Mucosa of descending colon (tissue), 3 donors: ENCODE results near the gene MTA1. TPM values are rescaled to one million over a fixed set of nuclear protein-coding genes. Genes with fewer than 3 reads are reported as not detected.
A peak's percentile ranks its signal among the peaks of the same experiment; 100 is the strongest.

Source experiments
- ATAC-seq: fragments of 200-7000 bp; cut with Tn5 transposase; one replicate; pipeline ENCODE4 v1.9.1; 2020; ENCODE audit warnings: mild to moderate bottlenecking, moderate library complexity
- DNase-seq, 3 donors: peaks; one replicate each; pipeline ENCODE4 v3.0.0-alpha.2; 2020
- H3K36me3 ChIP-seq: fragments of 200-600 bp; one replicate; pipeline ENCODE4 v1.8.0; 2021; ENCODE audit warnings: low read depth, mild to moderate bottlenecking
- H3K4me1 ChIP-seq: fragments of 200-600 bp; one replicate; pipeline ENCODE4 v1.8.0; 2021; ENCODE audit warnings: low read depth, mild to moderate bottlenecking
- H3K4me3 ChIP-seq: fragments of 200-600 bp; one replicate; pipeline ENCODE4 v1.8.0; 2021; ENCODE audit warnings: mild to moderate bottlenecking
- H3K9me3 ChIP-seq: fragments of 200-600 bp; one replicate; pipeline ENCODE4 v1.8.0; 2021; ENCODE audit warnings: mild to moderate bottlenecking
- CTCF ChIP-seq: fragments of 200-600 bp; IDR thresholded peaks from one replicate; pipeline ENCODE4 v1.8.0; 2022; ENCODE audit warnings: antibody characterized with exemption, mild to moderate bottlenecking
- intact Hi-C, 2 donors: fragments of 100-400 bp; cut with DNase I in 1 of 2; cut with micrococcal nuclease in 1 of 2; formaldehyde crosslinking; loops; one replicate each; pipeline versions ENCODE4 v1.11.0 to v1.11.1; 2022; cut with DNase I, micrococcal nuclease
- total RNA-seq, 3 donors: library from RNA; stranded (reverse); fragmentation: NEBNext Ultra II Directional in 2 of 3; extraction: Animal tissue kit (Norgen Biotek cat#: 25700) in 2 of 3; gene quantifications; one replicate each; pipeline versions ENCODE4 v1.2.1 to v1.2.4, GENCODE V29; 2021 to 2023
- donor health status: DM: no; HTN: no; CAD: no; lungs with moderate emphysema.
- donor health status: DM: no; HTN: no; CAD: no.
- donor health status: DM: no; HTN: yes; CAD: no.

The MTA1 gene
- total RNA-seq, 3 donors from 2014 or later = 76.4 to 105 (median 79.7) TPM

GRCh38 chr14:105476097-105476830 is 56.6 kb downstream of the MTA1 start:
- DNase-seq (peak in 2 of 3 donors; percentile 24 to 48), ATAC-seq (no peak)
- H3K36me3 ChIP-seq = no peaks in the 10 kb centered on the region
- peaks cover 41% of the 10 kb centered on the region for H3K4me1 ChIP-seq
- no peak for TF ChIP-seq CTCF
- no peaks in the 10 kb centered on the region for H3K9me3 ChIP-seq
- intact Hi-C loops = no loop called here
- H3K4me3 ChIP-seq = no peak overlapping the region

GRCh38 chr14:105476831-105477659 is 57.4 kb downstream of the MTA1 start:
- intact Hi-C loops = no loop called here
- H3K9me3 ChIP-seq = no peaks in the 10 kb centered on the region
- H3K36me3 ChIP-seq = no peaks in the 10 kb centered on the region
- H3K4me1 ChIP-seq = peaks cover 49% of the 10 kb centered on the region
- no peak overlapping the region for H3K4me3 ChIP-seq
- no peak for ATAC-seq
- DNase-seq = no peak
- no peak for TF ChIP-seq CTCF

- no peak overlapping the region for H3K4me3 ChIP-seq
- no peak for ATAC-seq
- DNase-seq = peak; percentile 25 to 79 (median 52)
- no peaks in the 10 kb centered on the region for H3K36me3 ChIP-seq
- H3K4me1 ChIP-seq = peaks cover 57% of the 10 kb centered on the region
- no peak for TF ChIP-seq CTCF
- intact Hi-C loops = no loop called here
- no peaks in the 10 kb centered on the region for H3K9me3 ChIP-seq
Observed at GRCh38 chr14:105477660-105478397, 58.2 kb downstream of the MTA1 start.

GRCh38 chr14:105478398-105479251 is 59.0 kb downstream of the MTA1 start:
- Histone ChIP-seq H3K9me3 (no peaks in the 10 kb centered on the region), H3K36me3 (no peaks in the 10 kb centered on the region), H3K4me3 (no peak overlapping the region), H3K4me1 (peaks cover 60% of the 10 kb centered on the region)
- no peak for TF ChIP-seq CTCF
- DNase-seq (no peak), ATAC-seq (no peak)
- intact Hi-C loops = no loop called here
